ENCODE results near the gene LARGE2.
"Not testable (repeated sequence)": the region's sequence is repeated elsewhere in the genome, so short reads cannot be mapped to it uniquely, and the experiment has no call there.

The LARGE2 gene

DNA sequence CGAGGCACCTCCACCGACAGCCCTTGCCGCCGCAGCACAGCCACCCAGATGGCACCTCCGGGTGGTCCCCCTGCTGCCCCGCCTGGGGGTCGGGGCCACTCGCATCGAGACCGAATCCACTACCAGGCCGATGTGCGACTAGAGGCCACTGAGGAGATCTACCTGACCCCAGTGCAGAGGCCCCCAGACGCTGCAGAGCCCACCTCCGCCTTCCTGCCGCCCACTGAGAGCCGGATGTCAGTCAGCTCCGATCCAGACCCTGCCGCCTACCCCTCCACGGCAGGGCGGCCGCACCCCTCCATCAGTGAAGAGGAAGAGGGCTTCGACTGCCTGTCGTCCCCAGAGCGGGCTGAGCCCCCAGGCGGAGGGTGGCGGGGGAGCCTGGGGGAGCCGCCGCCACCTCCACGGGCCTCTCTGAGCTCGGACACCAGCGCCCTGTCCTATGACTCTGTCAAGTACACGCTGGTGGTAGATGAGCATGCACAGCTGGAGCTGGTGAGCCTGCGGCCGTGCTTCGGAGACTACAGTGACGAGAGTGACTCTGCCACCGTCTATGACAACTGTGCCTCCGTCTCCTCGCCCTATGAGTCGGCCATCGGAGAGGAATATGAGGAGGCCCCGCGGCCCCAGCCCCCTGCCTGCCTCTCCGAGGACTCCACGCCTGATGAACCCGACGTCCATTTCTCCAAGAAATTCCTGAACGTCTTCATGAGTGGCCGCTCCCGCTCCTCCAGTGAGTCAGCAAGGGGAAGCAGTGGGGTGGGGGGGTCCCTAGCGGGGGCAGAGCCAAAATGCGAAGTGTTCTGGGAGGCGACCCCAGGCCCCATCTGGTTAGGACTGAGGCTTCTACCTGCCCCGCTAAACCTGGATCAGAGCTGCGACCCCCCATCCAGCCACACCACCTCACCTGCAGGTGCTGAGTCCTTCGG lies 19.7 kb upstream of the LARGE2 start:
- no peak overlapping the region for H3K4me2 ChIP-seq (ENCODE audit: low read length)
- H3K4me3 ChIP-seq (ENCODE audit: low read length): no peak overlapping the region
- H3K27ac ChIP-seq (ENCODE audit: low read depth, low read length): no peak overlapping the region
- no peaks in the 10 kb centered on the region for H3K9me2 ChIP-seq (replicated peaks; ENCODE audit: control insufficient read depth, low read length)
- no peaks in the 10 kb centered on the region for H3K36me3 ChIP-seq (ENCODE audit: control insufficient read depth, low read length)
- H3K9me3 ChIP-seq (ENCODE audit: control insufficient read depth, insufficient read depth, low read length): no peaks in the 10 kb centered on the region
- peaks cover 18% of the 10 kb centered on the region for H3K4me1 ChIP-seq (ENCODE audit: control insufficient read depth, low read length)
- TF ChIP-seq, protein P1, sequence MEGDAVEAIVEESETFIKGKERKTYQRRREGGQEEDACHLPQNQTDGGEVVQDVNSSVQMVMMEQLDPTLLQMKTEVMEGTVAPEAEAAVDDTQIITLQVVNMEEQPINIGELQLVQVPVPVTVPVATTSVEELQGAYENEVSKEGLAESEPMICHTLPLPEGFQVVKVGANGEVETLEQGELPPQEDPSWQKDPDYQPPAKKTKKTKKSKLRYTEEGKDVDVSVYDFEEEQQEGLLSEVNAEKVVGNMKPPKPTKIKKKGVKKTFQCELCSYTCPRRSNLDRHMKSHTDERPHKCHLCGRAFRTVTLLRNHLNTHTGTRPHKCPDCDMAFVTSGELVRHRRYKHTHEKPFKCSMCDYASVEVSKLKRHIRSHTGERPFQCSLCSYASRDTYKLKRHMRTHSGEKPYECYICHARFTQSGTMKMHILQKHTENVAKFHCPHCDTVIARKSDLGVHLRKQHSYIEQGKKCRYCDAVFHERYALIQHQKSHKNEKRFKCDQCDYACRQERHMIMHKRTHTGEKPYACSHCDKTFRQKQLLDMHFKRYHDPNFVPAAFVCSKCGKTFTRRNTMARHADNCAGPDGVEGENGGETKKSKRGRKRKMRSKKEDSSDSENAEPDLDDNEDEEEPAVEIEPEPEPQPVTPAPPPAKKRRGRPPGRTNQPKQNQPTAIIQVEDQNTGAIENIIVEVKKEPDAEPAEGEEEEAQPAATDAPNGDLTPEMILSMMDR (IDR thresholded peaks at IDR 0.05; ENCODE audit: low read depth, low read length, poor library complexity, severe bottlenecking): no peak
- no peak for TF ChIP-seq EZH2phosphoT487 (IDR thresholded peaks at IDR 0.05; ENCODE audit: borderline replicate concordance, low read length)
- no peaks in the 10 kb centered on the region for H3F3A ChIP-seq (ENCODE audit: control insufficient read depth, insufficient read depth)
- H3K79me2 ChIP-seq (ENCODE audit: control insufficient read depth, low read length): no peaks in the 10 kb centered on the region
- no peaks in the 10 kb centered on the region for H4K20me1 ChIP-seq (ENCODE audit: control insufficient read depth, insufficient read depth, low read depth, low read length)
- H3K27me3 ChIP-seq (ENCODE audit: control insufficient read depth, low read length): peaks cover 36% of the 10 kb centered on the region

DNA sequence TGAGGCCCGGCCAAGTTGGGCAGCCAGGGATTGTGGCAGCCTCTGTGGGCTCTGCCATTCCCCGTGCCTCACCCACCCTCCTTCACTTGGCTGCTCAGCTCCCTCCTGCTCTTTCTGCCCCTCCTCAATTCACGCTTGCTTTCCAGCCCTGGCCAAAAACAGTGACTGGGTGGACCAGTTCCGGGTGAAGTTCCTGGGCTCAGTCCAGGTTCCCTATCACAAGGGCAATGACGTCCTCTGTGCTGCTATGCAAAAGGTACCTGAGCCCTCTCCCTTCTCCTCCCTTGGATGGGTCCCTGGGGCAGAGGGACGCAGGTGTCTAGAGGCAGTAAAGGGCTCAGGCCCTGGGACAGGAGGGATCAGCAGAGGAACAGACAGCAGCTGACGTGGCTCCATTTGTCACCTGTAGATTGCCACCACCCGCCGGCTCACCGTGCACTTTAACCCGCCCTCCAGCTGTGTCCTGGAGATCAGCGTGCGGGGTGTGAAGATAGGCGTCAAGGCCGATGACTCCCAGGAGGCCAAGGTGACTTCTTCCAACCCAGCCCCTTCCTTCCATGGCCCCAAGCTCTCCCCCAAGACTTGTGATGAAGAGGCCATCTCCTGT lies 18.0 kb upstream of the LARGE2 start:
- peaks cover 20% of the 10 kb centered on the region for H3K27me3 ChIP-seq (ENCODE audit: control insufficient read depth, low read length)
- H3K27ac ChIP-seq (ENCODE audit: low read depth, low read length): no peak overlapping the region
- no peaks in the 10 kb centered on the region for H4K20me1 ChIP-seq (ENCODE audit: control insufficient read depth, insufficient read depth, low read depth, low read length)
- TF ChIP-seq EZH2phosphoT487 (IDR thresholded peaks at IDR 0.05; ENCODE audit: borderline replicate concordance, low read length): no peak
- TF ChIP-seq, protein P1 (IDR thresholded peaks at IDR 0.05; ENCODE audit: low read depth, low read length, poor library complexity, severe bottlenecking): no peak
- H3K79me2 ChIP-seq (ENCODE audit: control insufficient read depth, low read length): no peaks in the 10 kb centered on the region
- peaks cover 10% of the 10 kb centered on the region for H3K4me1 ChIP-seq (ENCODE audit: control insufficient read depth, low read length)
- H3K9me3 ChIP-seq (ENCODE audit: control insufficient read depth, insufficient read depth, low read length): no peaks in the 10 kb centered on the region
- H3K4me3 ChIP-seq (ENCODE audit: low read length): no peak overlapping the region
- H3F3A ChIP-seq (ENCODE audit: control insufficient read depth, insufficient read depth): no peaks in the 10 kb centered on the region
- H3K4me2 ChIP-seq (ENCODE audit: low read length): no peak overlapping the region
- H3K36me3 ChIP-seq (ENCODE audit: control insufficient read depth, low read length): peaks cover 2% of the 10 kb centered on the region; the same call in 1 of the 2 replicates
- no peaks in the 10 kb centered on the region for H3K9me2 ChIP-seq (replicated peaks; ENCODE audit: control insufficient read depth, low read length)

- Histone ChIP-seq H3K36me3 (ENCODE audit: control insufficient read depth, low read length) (peaks cover 8% of the 10 kb centered on the region; the same call in 1 of the 2 replicates), H3K4me1 (ENCODE audit: control insufficient read depth, low read length) (peaks cover 7% of the 10 kb centered on the region), H3K27me3 (ENCODE audit: control insufficient read depth, low read length) (peaks cover 17% of the 10 kb centered on the region), H3K27ac (ENCODE audit: low read depth, low read length) (no peak overlapping the region), H3K9me2 (replicated peaks; ENCODE audit: control insufficient read depth, low read length) (no peaks in the 10 kb centered on the region), H4K20me1 (ENCODE audit: control insufficient read depth, insufficient read depth, low read depth, low read length) (no peaks in the 10 kb centered on the region), H3K9me3 (ENCODE audit: control insufficient read depth, insufficient read depth, low read length) (no peaks in the 10 kb centered on the region), H3K4me2 (ENCODE audit: low read length) (no peak overlapping the region), H3K79me2 (ENCODE audit: control insufficient read depth, low read length) (no peaks in the 10 kb centered on the region), H3F3A (ENCODE audit: control insufficient read depth, insufficient read depth) (no peaks in the 10 kb centered on the region), H3K4me3 (ENCODE audit: low read length) (no peak overlapping the region)
- TF ChIP-seq, protein P1 (IDR thresholded peaks at IDR 0.05; ENCODE audit: low read depth, low read length, poor library complexity, severe bottlenecking): no peak
- TF ChIP-seq EZH2phosphoT487 (IDR thresholded peaks at IDR 0.05; ENCODE audit: borderline replicate concordance, low read length): no peak
These were observed 17.4 kb upstream of the LARGE2 start for GRCh38 chr11:45905095-45905494.

- H4K20me1 ChIP-seq (ENCODE audit: control insufficient read depth, insufficient read depth, low read depth, low read length); H3K79me2 ChIP-seq (ENCODE audit: control insufficient read depth, low read length); H3K27ac ChIP-seq (ENCODE audit: low read depth, low read length); H3K9me3 ChIP-seq (ENCODE audit: control insufficient read depth, insufficient read depth, low read length); H3K4me2 ChIP-seq (ENCODE audit: low read length); H3K4me3 ChIP-seq (ENCODE audit: low read length); H3K9me2 ChIP-seq (replicated peaks; ENCODE audit: control insufficient read depth, low read length); H3K4me1 ChIP-seq (ENCODE audit: control insufficient read depth, low read length); H3F3A ChIP-seq (ENCODE audit: control insufficient read depth, insufficient read depth): not testable (repeated sequence)
- H3K36me3 ChIP-seq (ENCODE audit: control insufficient read depth, low read length): peaks cover 11% of the 10 kb centered on the region; the same call in 1 of the 2 replicates
- peaks cover 14% of the 10 kb centered on the region for H3K27me3 ChIP-seq (ENCODE audit: control insufficient read depth, low read length)
These were observed 16.9 kb upstream of the LARGE2 start for GRCh38 chr11:45905576-45905975.

All from DOHH2 (cell line).